H1 (cell line): ENCODE results near the gene ACACA. TPM values are rescaled to one million over a fixed set of nuclear protein-coding genes. Genes with fewer than 3 reads are reported as not detected.

ENCODE experiments used
- CTCF ChIA-PET: fragments of 300-600 bp; sonication (Branson Sonifier 250); formaldehyde crosslinking; loops from one replicate; lab custom pipeline; 2021; ENCODE audit not compliant: partially characterized antibody; lab: Charles Lee
- POLR2A ChIA-PET: fragments of 300-600 bp; sonication (Branson Sonifier 250); formaldehyde crosslinking; loops from one replicate; lab custom pipeline; 2021; ENCODE audit warnings: inconsistent platforms; ENCODE audit not compliant: partially characterized antibody; lab: Charles Lee
- DNase-seq, 2 experiments: peaks; one replicate each; pipeline versions ENCODE4 v3.0.0 to v3.0.0-alpha.2; 2010 to 2022; ENCODE audit warnings: low spot score in 2 of 2, low read depth in 1 of 2, mixed read lengths in 1 of 2
- FAIRE-seq: peaks from 2 replicates; lab custom pipeline; 2011; peaks lifted over from hg19 to GRCh38; lab: Jason Lieb, UNC
- H2AFZ ChIP-seq: 2 replicates; pipeline ENCODE4 v1.8.1; 2012; ENCODE audit warnings: low read length, inconsistent platforms
- H2AK5ac ChIP-seq: 2 replicates; pipeline ENCODE4 v1.6.1; 2013; ENCODE audit warnings: low read depth, low read length
- H2BK120ac ChIP-seq: replicated peaks from 2 replicates; pipeline ENCODE3; 2013; ENCODE audit warnings: low read depth, low read length, inconsistent platforms
- H2BK12ac ChIP-seq: 2 replicates; pipeline ENCODE4 v1.6.1; 2013; ENCODE audit warnings: low read depth, low read length
- H2BK15ac ChIP-seq: 2 replicates; pipeline ENCODE4 v1.6.1; 2013; ENCODE audit warnings: low read length
- H2BK20ac ChIP-seq: 2 replicates; pipeline ENCODE4 v1.6.1; 2013; ENCODE audit warnings: low read length
- H2BK5ac ChIP-seq: 2 replicates; pipeline ENCODE4 v1.6.1; 2013; ENCODE audit warnings: low read depth, low read length
- H3K14ac ChIP-seq: 2 replicates; pipeline ENCODE4 v1.6.1; 2013; ENCODE audit warnings: inconsistent platforms; ENCODE audit not compliant: insufficient read length
- H3K18ac ChIP-seq: 2 replicates; pipeline ENCODE4 v1.6.1; 2013; ENCODE audit warnings: low read length; ENCODE audit errors: extremely low read depth
- H3K23ac ChIP-seq: 2 replicates; pipeline ENCODE4 v1.6.1; 2013; ENCODE audit warnings: inconsistent platforms; ENCODE audit not compliant: insufficient read length
- H3K23me2 ChIP-seq: 2 replicates; pipeline ENCODE4 v1.6.1; 2013; ENCODE audit warnings: low read depth, low read length
- H3K27ac ChIP-seq: 2 replicates; pipeline ENCODE4 v1.6.1; 2011; ENCODE audit warnings: low read depth, low read length, inconsistent platforms
- H3K27me3 ChIP-seq, 4 experiments: replicated peaks in 1 of 4; 1 replicate in 1 of 4; 2 replicates in 3 of 4; pipeline versions ENCODE4 v1.6.1 to v1.8.1; 2011 to 2013; ENCODE audit warnings: low read length in 3 of 4, mild to moderate bottlenecking in 3 of 4, inconsistent platforms in 2 of 4, mixed read lengths in 2 of 4, moderate library complexity in 1 of 4; ENCODE audit not compliant: control insufficient read depth in 3 of 4, insufficient read depth in 3 of 4; ENCODE audit errors: extremely low read depth in 1 of 4
- H3K36me3 ChIP-seq, 4 experiments: 2 replicates each; pipeline versions ENCODE4 v1.6.1 to v1.8.1; 2011 to 2013; ENCODE audit warnings: mild to moderate bottlenecking in 4 of 4, low read length in 3 of 4, moderate library complexity in 2 of 4, control low read depth in 1 of 4, inconsistent platforms in 1 of 4; ENCODE audit not compliant: insufficient read depth in 4 of 4, control insufficient read depth in 2 of 4
- H3K4ac ChIP-seq: replicated peaks from 2 replicates; pipeline ENCODE3; 2013; ENCODE audit warnings: low read length, low read depth, mixed read lengths, inconsistent platforms; ENCODE audit not compliant: insufficient read length
- H3K4me1 ChIP-seq, 4 experiments: replicated peaks in 1 of 4; 1 replicate in 1 of 4; 2 replicates in 3 of 4; pipeline versions ENCODE4 v1.6.1 to v1.8.1; 2011 to 2013; ENCODE audit warnings: low read length in 3 of 4, inconsistent platforms in 2 of 4, mixed read lengths in 1 of 4; ENCODE audit not compliant: insufficient read depth in 4 of 4, control insufficient read depth in 3 of 4
- H3K4me2 ChIP-seq, 2 experiments: 2 replicates each; pipeline versions ENCODE4 v1.6.1 to v1.8.1; 2011 to 2013; ENCODE audit warnings: low read depth in 2 of 2, low read length in 2 of 2, control low read depth in 1 of 2, inconsistent platforms in 1 of 2, mild to moderate bottlenecking in 1 of 2; ENCODE audit not compliant: insufficient read depth in 1 of 2
- H3K4me3 ChIP-seq, 4 experiments: fragments of 200-600, 300-600 bp in 1 of 4; sonication (generic), shearing (Covaris generic), sonication (Bioruptor Twin) in 1 of 4; 2 replicates each; pipeline versions ENCODE4 v1.5.1 to v1.8.1; 2011 to 2016; ENCODE audit warnings: low read length in 4 of 4, low read depth in 3 of 4, control low read depth in 2 of 4, inconsistent platforms in 2 of 4, mild to moderate bottlenecking in 2 of 4, mixed read lengths in 1 of 4, moderate library complexity in 1 of 4; ENCODE audit not compliant: insufficient read depth in 2 of 4; ENCODE audit errors: extremely low read depth in 1 of 4
- H3K56ac ChIP-seq: replicated peaks from 2 replicates; pipeline ENCODE3; 2013; ENCODE audit warnings: low read depth, mild to moderate bottlenecking, mixed read lengths, low read length, inconsistent platforms; ENCODE audit not compliant: insufficient read length
- H3K79me1 ChIP-seq: 2 replicates; pipeline ENCODE4 v1.6.1; 2013; ENCODE audit warnings: low read depth, low read length, control low read depth
- H3K79me2 ChIP-seq, 2 experiments: 2 replicates each; pipeline versions ENCODE4 v1.6.1 to v1.8.1; 2012 to 2013; ENCODE audit warnings: low read length in 2 of 2, mild to moderate bottlenecking in 2 of 2, inconsistent platforms in 1 of 2; ENCODE audit not compliant: insufficient read depth in 2 of 2, control insufficient read depth in 1 of 2
- H3K9ac ChIP-seq, 4 experiments: replicated peaks in 1 of 4; 1 replicate in 1 of 4; 2 replicates in 3 of 4; pipeline versions ENCODE4 v1.6.1 to v1.8.1; 2011 to 2013; ENCODE audit warnings: low read depth in 3 of 4, low read length in 3 of 4, control low read depth in 2 of 4, mild to moderate bottlenecking in 2 of 4, moderate library complexity in 2 of 4, inconsistent platforms in 1 of 4; ENCODE audit errors: extremely low read depth in 1 of 4
- H3K9me3 ChIP-seq, 2 experiments: 2 replicates each; pipeline versions ENCODE4 v1.6.1 to v1.8.1; 2012 to 2013; ENCODE audit warnings: mild to moderate bottlenecking in 2 of 2, moderate library complexity in 2 of 2, control low read depth in 1 of 2, inconsistent platforms in 1 of 2, low read depth in 1 of 2, low read length in 1 of 2, mixed read lengths in 1 of 2; ENCODE audit not compliant: insufficient read depth in 2 of 2
- H4K20me1 ChIP-seq, 2 experiments: replicated peaks in 1 of 2; 2 replicates each; pipeline versions ENCODE3 to v1.8.1; 2011 to 2013; ENCODE audit warnings: inconsistent platforms in 2 of 2, low read length in 2 of 2, mild to moderate bottlenecking in 1 of 2; ENCODE audit not compliant: insufficient read depth in 2 of 2, control insufficient read depth in 1 of 2
- H4K5ac ChIP-seq: 2 replicates; pipeline ENCODE4 v1.6.1; 2013; ENCODE audit warnings: low read length, low read depth, mixed read lengths, inconsistent platforms; ENCODE audit not compliant: insufficient read length
- H4K8ac ChIP-seq: 2 replicates; pipeline ENCODE4 v1.8.0; 2013; ENCODE audit warnings: mild to moderate bottlenecking, moderate library complexity, low read length, inconsistent platforms; ENCODE audit not compliant: insufficient read depth; ENCODE audit errors: extremely low read depth
- H4K91ac ChIP-seq: replicated peaks from 2 replicates; pipeline ENCODE3; 2013; ENCODE audit warnings: low read length, mixed read lengths, inconsistent platforms; ENCODE audit not compliant: insufficient read length
- JUND ChIP-seq: IDR thresholded peaks from 2 replicates; pipeline ENCODE4 v1.6.1; 2011; ENCODE audit warnings: mild to moderate bottlenecking, improper control_type of control experiment, low read length
- RNF2 ChIP-seq: fragments of 200-900, 300-1000 bp; sonication (generic); IDR thresholded peaks from 2 replicates; pipeline ENCODE4 v1.7.1; 2016; ENCODE audit warnings: borderline replicate concordance, low read depth, mild to moderate bottlenecking, antibody characterized with exemption, low read length; ENCODE audit not compliant: poor library complexity, severe bottlenecking; ENCODE audit errors: missing control alignments
- WGBS, 2 experiments: shearing (Covaris generic) in 1 of 2; methylation state at CpG; one replicate each; pipeline versions ENCODE4 v1.1.6 to v1.1.7; 2013 to 2015; ENCODE audit warnings: low lambda C conversion rate in 2 of 2, mixed read lengths in 2 of 2, inconsistent platforms in 1 of 2, low coverage in 1 of 2, missing lambda C conversion rate in 1 of 2; ENCODE audit not compliant: insufficient replicate concordance in 2 of 2, insufficient coverage in 1 of 2, insufficient read length in 1 of 2; ENCODE audit errors: extremely low coverage in 1 of 2, missing lambda C conversion rate in 1 of 2; 5-methylcytosine and 5-hydroxymethylcytosine counted together
- polyA plus RNA-seq, 7 experiments: library from polyadenylated mRNA; depleted of rRNA in 3 of 7; stranded (reverse) in 5 of 7; unstranded in 2 of 7; fragments of >200 nt in 5 of 7; fragments of 200-250 nt in 2 of 7; gene quantifications; 1 replicate in 5 of 7; 2 replicates in 1 of 7; 4 replicates in 1 of 7; pipeline versions ENCODE4 v1.2.1 to v1.2.3, GENCODE V29; 2011 to 2013; ENCODE audit warnings: missing spikeins in 2 of 7, mixed read lengths in 2 of 7
- total RNA-seq: library from RNA; stranded (reverse); fragmentation: NEBNext Ultra II Directional; extraction: Animal tissue kit (Norgen Biotek cat#: 25700); gene quantifications from 2 replicates; pipeline ENCODE4 v1.2.1, GENCODE V29; 2021

ACACA gene
- total and polyA plus RNA-seq, 2 of the 8 experiments (the other 6 are each of a cell fraction or from before 2014, with no cell fraction given): 74.0 to 160 TPM

- no peak for FAIRE-seq
- Histone ChIP-seq H4K5ac (no peak overlapping the region), H3K4ac (no peak overlapping the region), H3K9me3 (no peaks in the 10 kb centered on the region), H4K20me1 (no peaks in the 10 kb centered on the region), H3K23ac (no peak overlapping the region), H3K27ac (no peak overlapping the region), H3K14ac (no peak overlapping the region), H3K36me3 (no peaks in the 10 kb centered on the region; a peak in 1 of 8 replicates), H2AK5ac (no peak overlapping the region), H3K9ac (no peak overlapping the region), H4K91ac (no peak overlapping the region), H3K18ac (no peak overlapping the region), H3K23me2 (no peaks in the 10 kb centered on the region), H3K56ac (no peak overlapping the region), H3K4me2 (no peak overlapping the region), H4K8ac (no peak overlapping the region), H2BK15ac (no peak overlapping the region), H3K27me3 (no peaks in the 10 kb centered on the region), H3K79me2 (no peaks in the 10 kb centered on the region), H2AFZ (no peak overlapping the region), H2BK120ac (no peak overlapping the region), H2BK12ac (no peak overlapping the region), H3K4me3 (no peak overlapping the region), H2BK20ac (no peak overlapping the region), H2BK5ac (no peak overlapping the region), H3K4me1 (peaks cover 2 to 9% (median 6%) of the 10 kb centered on the region in 4 experiments; a peak in 5 of 7 replicates), H3K79me1 (no peaks in the 10 kb centered on the region)
- POLR2A ChIA-PET: no interaction called here
- TF ChIP-seq RNF2 (no peak), JUND (peak; percentile 55; the same call in 1 of the 2 replicates)
- CTCF ChIA-PET: interaction anchor here (0.9 to 1.3 kb wide), 4 partner anchors 12 to 123 kb away, joined by 3 read pairs; no protein-coding TSS in a partner anchor
- 90% methylated on average over 5 of the region's 5 CpGs; no CpG with 5 or more reads in 1 of the 2 experiments for WGBS, 2 experiments
- DNase-seq: no peak
Measured at GRCh38 chr17:37050920-37051319, 355.7 kb downstream of the ACACA start.
